ENCODE results near the gene ARNT2.

Gene ARNT2

DNA sequence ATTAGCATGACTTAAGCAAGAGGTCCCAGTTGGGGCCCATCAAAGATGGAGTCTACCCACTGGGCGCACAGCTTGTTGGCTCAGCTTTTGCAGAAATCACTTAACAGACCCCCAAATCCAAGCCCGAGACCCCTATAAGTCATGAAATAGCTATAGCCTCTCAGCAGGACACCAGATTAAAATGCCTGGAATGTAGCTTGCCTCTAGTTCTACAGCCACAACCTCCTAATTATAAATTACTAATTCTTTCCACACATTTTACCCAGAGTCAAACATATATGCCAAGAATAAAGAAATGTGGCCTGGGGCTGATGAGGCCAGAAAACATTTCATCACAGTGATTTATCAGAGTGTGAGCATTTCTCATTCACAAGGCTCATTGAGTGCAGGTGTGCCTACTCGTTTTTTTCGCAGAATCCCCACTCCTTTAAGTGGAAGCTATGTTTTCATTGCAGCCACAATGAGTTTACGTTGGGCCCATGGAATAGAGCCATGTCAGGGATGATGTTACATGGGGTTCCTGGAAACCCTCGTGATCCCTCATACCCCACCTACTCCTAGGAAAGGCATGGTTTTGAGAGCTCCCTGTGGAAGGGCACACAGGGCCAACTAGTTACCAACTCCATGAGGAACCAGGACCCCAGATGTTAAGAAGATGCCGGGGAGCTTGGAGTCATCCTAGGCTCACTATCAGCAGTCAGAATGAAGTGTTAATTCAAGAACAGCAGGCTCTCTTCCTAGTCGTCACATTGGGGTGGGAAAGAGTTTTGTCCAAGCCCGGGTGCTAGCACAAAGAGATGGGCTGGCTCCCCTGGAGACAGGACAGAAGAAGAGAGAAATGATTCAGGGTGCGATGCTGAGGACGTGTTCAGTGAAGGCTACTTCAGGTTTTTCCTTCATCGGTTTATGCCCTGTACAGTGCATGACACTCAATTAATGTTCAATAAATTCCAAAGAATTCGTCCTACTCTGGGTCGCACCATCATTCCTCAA is 200.7 kb downstream of the ARNT2 start:
- DNase-seq: no peak

DNA sequence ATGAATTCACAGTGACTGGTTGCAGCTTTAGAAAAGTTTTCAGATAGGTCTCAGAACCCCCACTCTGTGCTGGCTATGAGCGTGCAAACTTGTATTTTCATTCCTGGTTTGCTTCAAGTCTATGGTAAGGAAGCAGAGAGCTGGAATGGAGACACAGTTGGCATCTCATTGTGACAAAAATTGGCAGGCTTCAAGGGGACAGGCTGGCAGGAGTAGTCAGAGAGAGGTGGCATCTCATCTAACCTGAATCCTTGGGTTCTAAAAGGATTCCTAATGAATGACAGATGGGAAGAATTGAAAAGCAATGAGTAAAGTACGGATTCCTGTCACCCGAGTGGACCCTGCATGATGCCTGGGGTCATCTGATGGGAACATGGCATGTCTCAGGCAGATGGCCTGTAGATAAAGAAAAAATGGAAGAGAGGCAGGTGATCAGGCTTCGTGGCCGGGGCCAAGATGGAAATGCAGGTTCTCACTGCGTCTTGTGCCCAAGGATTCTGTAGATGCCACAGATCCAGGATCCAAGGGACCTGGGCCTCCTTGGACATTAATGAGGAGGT is 201.5 kb downstream of the ARNT2 start:
- no peak for DNase-seq

DNA sequence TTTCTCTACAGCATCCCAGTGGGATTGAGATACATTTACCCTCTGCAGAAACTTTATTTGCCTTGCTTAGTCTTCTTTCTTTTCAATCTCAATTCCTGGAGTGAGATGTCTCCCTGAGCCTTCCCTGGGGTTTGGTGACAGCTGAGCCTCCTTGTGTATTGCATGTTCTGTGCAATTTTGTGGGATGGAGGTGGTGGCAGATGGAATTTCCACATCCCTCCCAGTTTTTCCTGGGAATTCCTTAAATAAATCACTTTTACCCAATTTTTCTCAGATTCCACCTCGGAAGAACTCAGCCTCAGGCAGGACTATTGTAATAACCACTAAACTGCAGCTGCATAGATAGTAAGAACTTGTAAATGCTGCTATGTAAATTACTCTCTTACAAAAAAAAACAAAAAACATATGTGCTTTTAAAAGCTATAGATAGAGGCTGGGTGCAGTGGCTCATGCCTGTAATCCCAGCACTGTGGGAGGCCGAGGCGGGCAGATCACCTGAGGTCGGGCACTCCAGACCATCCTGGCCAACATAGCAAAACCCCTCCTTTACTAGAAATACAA is 202.4 kb downstream of the ARNT2 start:
- no peak for DNase-seq

DNA sequence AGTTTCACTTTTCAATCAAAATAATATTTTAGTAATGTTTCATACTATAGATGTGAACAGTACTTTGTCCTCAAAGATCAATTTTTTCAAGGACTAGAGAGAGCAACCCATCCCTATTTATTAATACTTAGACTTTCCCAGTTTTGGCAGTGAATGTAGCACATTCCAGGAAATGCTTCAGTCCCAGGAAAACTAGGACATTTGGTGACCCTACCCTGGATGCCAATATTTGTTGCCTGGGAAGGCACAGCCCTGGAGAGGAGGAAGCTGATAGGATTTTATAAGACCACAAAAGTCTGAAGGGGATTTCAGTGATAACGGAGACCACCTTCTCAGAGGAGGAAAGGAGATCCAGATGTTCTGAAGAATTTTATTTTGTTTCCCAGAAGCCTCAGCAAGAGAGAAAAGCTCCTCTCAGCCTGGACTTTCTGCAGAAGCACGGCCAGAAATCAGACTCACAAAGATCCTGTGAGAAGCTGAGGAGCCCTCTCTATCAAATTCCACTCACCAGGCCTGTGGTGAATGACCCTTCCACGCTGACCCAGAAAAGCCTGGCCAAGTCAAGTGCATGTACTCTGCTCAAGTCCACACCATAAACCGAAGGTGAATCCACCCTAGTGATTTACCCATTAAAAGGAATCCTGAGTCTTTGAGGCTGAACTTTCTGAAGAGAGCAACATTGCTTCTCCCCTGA is 203.3 kb downstream of the ARNT2 start:
- no peak for DNase-seq

DNA sequence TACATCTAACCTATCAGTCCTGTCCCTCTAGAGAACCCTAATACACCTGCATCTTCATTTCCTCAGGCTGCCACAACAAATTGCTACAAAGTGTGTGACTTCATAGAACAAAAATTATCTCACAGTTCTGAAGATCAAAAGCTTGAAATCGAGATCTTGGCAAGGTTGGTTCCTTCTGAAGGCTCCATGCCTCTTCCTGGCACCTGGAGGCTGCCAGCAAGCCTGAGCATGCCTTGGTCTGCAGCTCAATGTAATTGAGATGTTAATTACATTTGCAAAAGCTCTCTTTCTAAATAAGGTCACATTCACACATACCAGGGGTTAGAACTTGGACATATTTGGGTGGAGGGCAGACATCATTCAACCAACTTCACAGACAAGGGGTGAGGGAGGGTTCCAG is 204.5 kb downstream of the ARNT2 start:
- DNase-seq: no peak

DNA sequence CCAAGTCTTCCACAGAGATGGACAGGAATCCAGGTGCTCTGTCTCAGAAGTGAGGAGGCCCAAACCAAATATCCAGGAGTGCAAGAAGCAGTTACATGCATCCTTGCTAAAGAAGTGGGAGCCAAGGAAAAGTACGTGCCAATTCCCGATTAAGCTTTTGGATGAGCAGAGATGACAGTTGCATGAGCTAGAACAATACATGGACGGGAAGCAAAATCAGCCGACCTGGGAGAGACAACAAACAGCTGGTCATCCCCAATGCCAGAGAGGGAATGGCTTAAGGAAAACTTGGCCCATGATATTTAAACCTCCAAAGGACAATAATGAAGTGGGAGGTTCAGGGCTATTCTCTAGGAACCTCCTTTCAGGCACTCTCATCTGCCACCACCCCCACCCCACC is 204.9 kb downstream of the ARNT2 start:
- DNase-seq: no peak

DNA sequence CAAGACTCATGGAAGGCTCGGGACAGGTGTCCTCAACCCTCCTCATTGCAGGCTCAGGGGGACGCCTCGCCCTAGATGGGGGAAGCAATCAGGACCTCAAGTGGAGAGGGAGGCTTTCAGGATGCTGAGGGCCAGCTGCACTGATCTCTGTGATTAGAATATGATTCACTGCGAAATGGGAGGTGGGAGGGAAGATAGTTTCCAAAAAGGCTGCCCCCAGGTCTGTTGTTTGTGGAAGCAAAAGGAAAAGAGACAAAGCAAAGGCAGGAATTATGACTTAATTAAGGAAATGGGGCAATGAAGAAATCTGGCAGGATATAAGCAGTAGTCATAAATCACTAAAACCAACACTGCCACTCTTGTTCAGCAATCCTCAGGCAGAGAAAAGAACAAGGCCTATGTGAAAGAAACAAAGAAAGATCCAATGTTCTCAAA is 205.3 kb downstream of the ARNT2 start:
- DNase-seq: no peak

DNA sequence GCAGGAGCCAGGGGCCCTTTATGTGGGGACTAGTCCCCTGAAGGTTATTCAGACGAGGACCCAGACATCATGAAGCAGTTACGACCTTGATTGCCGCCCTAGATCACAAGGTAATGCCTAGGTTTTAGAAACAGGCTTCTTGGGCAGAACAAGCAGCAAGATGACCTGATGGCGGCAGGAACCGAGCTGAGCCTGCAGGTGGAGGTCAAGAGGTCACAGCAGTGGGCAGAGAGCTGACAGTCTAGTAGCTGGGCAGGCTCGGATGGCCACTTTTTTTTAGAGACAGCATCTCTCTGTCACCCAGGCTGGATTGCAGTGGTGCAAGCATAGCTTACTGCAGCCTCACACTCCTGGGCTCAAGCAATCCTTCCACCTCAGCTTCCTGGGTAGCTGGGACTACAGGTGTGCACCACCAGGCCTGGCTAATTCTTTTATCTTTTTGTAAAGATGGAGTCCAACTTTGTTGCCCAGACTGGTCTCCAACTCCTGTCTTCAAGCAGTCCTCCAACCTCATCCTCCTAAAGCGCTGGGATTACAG is 207.4 kb downstream of the ARNT2 start:
- DNase-seq: no peak

DNA sequence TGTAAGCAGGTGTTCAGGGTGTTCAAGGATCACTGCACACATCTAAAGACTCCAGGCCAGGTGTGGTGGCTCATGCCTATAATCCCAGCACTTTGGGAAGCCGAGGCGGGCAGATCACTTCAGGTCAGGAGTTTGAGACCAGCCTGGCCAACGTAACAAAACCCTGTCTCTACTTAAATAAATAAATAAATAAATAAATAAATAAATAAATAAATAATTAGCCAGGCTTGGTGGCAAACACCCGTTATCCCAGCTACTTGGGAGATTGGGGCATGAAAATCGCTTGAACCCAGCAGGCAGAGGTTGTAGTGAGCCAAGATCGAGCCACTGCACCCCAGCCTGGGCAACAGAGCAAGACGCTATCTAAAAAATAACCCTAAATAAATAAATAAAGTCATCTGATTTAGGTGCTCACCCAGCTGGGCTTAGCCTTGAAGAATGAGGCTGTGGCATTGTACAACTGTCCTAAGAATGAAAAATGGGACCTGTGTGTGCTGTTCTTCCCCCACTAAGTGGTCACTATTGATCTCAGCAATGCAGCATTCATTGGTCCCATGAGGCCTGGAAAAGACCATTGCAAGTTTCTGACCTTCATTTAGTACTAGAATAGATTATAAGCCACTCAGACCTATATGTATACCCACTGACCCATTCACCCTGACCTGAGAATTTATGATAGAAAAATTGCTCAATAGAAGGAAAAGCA is 208.1 kb downstream of the ARNT2 start:
- DNase-seq: no peak

DNA sequence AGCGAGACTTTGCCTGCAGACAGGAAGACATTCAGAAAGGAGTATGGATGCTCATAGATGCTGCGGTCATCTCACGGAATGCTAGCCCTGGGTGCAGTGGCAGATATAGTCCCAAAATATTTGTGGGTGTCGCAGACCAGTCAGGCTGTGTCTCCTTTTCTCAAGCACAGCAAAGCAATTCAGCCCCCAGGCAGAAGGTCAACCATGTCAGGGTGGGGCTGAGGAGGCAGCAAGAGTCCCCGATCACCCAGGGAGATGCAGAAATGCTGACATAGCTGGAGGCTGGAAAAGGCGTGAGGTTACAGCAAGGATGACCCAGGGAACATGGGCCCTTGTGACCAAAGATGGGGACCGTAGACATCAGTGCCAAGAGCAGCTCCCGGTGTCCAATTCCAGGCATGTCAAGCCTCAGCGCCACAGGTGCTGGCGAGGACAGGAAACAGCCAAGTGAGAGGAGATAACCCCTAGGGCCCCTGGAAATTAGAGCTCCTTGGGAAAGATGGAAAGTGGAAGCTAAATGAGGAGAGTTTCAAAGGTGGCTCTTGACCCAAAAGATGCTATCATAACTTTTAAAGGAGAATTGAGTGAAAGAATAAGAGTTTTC is 209.7 kb downstream of the ARNT2 start:
- no peak for DNase-seq

DNA sequence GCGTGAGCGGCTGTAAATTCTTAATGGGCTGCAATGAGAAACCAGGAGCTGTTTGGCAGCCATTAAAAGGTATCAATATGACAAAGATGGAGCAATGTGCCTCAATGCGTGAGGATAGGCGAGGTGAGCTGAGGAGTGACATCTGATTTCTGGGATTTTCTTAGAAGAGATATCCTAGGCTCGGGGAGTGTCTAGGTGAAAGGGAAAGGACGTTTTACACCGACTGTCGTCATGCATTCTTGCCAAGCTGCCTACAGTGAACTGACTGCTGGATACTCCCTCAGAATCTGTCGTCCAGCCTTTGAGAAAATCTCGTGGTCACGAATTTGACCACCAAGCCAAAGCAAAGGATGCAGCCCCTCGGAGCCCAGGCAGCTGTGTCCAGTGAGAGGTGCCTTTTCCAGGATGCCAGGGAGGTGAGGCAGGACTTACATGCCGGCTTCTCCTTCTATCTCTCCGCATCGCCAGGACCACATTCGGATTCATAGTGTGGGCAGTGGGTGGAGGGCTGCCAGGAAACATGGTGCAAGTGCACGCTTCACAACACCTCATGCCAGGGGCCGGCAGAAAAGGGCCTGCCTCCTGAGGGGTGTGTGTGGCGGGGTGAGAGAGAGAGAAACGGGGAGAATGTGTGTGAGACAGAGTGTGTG is 210.7 kb downstream of the ARNT2 start:
- DNase-seq: no peak

DNA sequence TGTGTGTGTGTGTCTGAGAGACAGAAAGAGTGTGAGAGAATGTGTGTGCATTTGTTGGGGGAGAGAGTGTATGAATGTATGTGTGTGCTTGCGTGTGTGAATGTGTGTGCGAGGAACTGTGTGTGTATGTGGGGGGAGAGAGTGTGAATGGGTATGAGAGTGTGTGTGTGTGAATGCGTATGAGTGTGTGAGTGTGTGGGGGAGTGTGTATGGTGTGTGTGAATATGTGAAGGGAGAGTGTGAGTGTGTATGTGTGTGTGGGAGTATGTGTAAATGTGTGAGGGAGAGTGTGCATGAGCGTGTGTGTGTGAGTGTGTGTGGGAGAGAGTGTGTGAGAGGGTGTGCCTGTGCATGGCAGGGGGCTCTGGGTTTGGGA is 211.2 kb downstream of the ARNT2 start:
- no peak for DNase-seq

DNA sequence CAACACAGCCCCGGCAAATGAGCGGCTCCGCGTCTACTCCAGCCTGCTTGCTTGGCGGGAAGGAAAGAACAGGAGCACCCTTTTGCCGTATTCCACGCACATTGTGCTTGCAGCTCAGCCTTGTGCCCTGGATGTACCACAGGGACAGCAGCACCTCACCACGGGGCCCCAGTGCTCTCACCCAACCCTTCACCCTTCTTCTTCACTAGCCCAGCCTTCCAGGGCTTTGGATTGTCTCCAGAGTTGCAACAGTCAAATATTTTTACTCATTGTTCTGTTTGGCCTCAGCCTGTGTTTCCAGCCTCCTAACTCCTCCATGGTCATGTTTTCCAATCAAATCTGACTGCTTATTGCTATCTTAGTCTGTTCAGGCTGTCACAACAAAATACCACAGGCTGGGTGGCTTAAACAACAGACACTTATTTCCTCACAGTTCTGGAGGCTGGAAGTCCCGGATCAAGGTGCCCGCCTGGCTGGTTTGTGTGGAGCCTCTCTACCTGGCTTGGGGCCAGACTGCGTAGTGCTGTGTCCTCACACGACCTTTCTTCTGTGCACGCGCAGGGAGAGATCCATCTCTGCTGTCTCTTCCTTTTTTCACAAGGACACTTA is 211.7 kb downstream of the ARNT2 start:
- DNase-seq: no peak

DNA sequence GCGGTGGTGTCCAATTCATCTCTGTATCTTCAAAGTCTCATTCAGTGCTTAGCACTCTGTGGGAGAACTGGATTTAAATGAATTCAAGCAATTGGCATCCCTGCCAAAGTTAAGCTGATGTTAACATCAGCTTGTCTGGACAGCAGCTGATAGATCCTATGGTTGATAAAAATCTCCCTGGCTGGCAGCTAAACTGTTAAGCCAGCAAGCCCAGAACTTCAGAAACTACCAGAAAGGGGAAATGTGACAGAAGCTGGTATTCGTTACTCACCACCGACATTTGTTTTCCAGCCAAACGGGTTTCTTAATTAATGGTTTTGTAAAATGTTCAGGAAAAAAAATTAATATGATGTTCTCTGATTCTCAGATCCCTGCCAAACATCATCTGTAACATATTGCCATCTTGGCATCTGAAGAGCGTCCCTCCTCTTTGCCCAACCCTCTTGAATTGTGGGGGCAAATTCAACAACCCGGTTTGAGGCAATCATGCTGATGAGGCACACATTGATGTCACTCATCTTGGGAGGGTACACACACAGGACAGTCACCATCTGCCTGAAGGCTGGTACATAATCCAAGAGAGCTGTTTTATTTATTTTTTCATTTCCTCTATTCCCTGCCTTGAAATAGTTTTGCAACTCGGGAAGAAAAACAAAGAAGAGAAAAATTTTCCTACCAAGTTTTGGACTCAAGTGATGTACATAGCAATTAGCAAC is 214.7 kb downstream of the ARNT2 start:
- no peak for DNase-seq

DNA sequence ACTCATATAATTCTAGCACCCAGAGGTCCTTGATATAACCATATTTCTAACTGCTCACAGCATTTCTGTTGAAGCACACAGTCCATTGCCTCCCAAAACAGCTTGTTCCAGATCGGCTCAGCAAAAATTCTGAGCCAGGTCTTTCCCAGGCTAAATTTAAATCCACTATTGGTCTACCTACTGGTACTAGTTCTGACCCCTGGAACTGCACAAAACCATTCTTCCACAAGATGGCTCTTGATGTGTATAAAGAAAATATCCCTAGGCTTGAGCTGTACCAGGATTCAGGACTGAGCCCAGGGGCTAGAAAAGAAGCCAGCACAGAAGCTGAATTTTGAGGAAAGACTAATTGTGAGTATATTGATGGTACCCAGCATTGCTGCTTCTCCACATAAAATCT is 215.5 kb downstream of the ARNT2 start:
- DNase-seq: no peak

DNA sequence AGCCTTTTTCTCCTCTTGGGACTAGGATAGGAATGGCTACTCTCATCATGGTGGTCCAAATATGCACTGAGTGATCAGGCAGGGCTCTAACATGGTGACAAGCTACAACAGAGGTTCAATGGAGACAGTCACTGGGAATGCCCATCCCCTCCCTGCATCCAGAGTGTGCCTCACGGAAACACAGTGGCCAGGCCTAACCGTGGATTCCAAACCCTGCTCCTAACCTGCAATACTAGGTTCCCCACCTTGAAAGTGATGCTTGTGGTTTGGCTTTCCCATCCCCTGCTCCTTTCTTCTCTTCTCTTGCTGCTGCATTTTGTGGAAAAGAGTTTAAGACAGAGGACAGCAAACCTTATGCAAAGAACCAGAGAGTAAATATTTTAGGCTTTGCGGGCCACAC is 216.0 kb downstream of the ARNT2 start:
- DNase-seq: no peak

DNA sequence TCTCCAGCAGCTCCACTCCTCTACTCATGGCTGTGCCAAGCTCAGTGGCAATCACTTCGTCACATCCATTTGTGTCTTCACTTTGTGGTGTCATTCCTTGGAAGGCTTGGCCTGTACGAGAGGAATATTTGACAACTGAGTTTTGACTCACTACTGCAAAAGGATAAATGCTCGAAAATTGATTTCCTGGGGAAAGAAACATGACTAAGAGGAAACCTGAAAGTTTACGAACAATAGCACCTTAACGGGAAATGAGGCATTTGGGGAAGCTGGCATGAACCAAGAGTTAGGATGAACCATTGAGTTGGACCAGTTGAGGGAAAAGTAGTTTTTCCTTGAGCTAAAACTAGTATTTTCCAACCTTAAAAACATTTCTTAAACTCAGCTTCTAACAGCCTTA is 216.7 kb downstream of the ARNT2 start:
- no peak for DNase-seq

DNA sequence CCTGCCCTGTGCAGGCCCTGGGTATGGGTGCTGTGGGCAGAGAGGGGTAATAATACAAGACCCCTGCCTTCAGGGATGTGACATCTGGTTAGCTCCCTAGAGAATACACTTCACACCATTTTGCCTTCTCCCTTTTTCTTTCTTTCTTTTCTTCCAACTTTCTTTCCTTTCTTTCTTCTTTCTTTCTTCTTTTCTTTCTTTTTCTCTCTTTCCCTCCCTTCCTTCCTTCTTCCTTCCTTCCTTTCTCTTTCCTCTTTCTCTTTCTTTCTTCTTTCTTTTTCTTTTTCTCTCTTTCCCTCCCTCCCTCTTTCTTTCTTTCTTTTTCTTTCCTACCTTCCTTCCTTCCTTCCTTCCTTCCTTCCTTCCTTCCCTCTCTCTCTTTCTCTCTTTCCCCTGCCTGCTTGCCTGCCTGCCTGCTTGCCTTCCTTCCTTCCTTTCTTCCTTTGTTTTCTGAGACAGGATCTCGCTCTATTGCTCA is 222.5 kb downstream of the ARNT2 start:
- DNase-seq: no peak

DNA sequence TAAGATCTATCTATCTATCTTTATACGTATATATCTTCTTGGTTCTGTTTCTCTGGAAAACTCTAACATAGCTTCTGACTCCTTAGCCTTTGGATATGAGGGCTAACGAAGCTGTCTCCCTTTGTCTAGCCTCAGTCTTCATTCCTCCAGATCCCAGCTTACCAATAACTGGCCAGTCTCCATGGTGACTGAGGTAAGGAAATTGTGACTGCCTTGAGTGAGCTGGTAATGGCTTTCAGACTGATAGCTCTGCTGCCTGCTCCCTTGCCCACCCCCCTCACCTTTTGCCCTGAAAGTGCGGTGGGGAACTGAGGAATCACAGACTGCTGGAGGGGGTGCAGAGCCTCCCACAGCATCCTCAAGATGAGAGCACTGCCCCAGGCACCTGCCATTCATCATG is 225.2 kb downstream of the ARNT2 start:
- no peak for DNase-seq

DNA sequence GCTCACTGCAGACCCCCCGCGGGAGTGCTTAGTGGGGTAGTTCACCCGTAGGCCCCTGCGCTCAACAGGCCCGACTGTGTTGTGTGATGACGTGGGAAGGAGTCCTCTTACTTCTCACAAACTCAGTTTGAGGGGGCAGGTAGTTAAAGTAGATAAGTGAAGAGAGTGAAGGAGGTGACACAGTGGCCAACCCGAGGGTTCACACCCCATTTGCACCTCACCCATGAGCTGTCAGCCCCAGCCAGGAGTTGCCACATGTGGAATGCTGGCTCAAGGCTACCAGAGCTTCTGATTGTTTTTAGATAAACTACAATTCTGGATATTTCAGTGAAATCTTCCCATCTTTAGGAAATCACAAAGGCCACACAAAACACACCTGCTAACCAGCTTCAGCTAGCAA is 226.8 kb downstream of the ARNT2 start:
- no peak for DNase-seq

Data from activated gamma-delta T cell treated with Interleukin-2 at 50 U/mL for 16 hours (primary cell).